CD4-positive, CD25-positive, alpha-beta regulatory T cell (primary cell): ENCODE data around the gene TPP2. TPM values are rescaled to one million over a fixed set of nuclear protein-coding genes. Genes with fewer than 3 reads are reported as not detected.

ENCODE experiments used
- ATAC-seq, 2 donors: fragments of 150-1000 bp; cut with Tn5 transposase; one replicate each; pipeline ENCODE4 v1.10.0; 2021; ENCODE audit warnings: low read depth in 2 of 2, moderate number of reproducible peaks in 2 of 2, moderate library complexity in 1 of 2
- DNase-seq, 3 donors: peaks; one replicate each; pipeline versions ENCODE4 v3.0.0 to v3.0.0-alpha.2; 2012 to 2022; ENCODE audit warnings: mixed read lengths in 1 of 3
- H3K27ac ChIP-seq: one replicate; pipeline ENCODE4 v1.7.0; 2013; ENCODE audit warnings: mild to moderate bottlenecking, low read length; ENCODE audit not compliant: insufficient read depth, poor library complexity, severe bottlenecking
- H3K27me3 ChIP-seq: one replicate; pipeline ENCODE4 v1.7.0; 2013; ENCODE audit warnings: low read length; ENCODE audit not compliant: control insufficient read depth, insufficient read depth
- H3K36me3 ChIP-seq: one replicate; pipeline ENCODE4 v1.7.0; 2013; ENCODE audit warnings: mild to moderate bottlenecking, low read length, moderate library complexity; ENCODE audit not compliant: control insufficient read depth, insufficient read depth
- H3K4me1 ChIP-seq: 2 replicates; pipeline ENCODE4 v1.7.0; 2013; ENCODE audit warnings: mild to moderate bottlenecking, low read length; ENCODE audit not compliant: insufficient read depth, control insufficient read depth, poor library complexity, severe bottlenecking
- H3K4me3 ChIP-seq: one replicate; pipeline ENCODE4 v1.7.0; 2013; ENCODE audit warnings: low read depth, mild to moderate bottlenecking, low read length, moderate library complexity
- H3K9me3 ChIP-seq, 2 experiments: 1 replicate in 1 of 2; 2 replicates in 1 of 2; pipeline ENCODE4 v1.7.0; 2013; ENCODE audit warnings: low read length in 2 of 2, mild to moderate bottlenecking in 1 of 2, moderate library complexity in 1 of 2; ENCODE audit not compliant: control insufficient read depth in 2 of 2
- H3K27ac Mint-ChIP-seq, 3 donors: one replicate each; pipeline ENCODE4 v1.8.0; 2020 to 2022; ENCODE audit warnings: mild to moderate bottlenecking in 3 of 3, mixed read lengths in 3 of 3, moderate library complexity in 2 of 3
- H3K27me3 Mint-ChIP-seq: one replicate; pipeline ENCODE4 v1.8.0; 2022; ENCODE audit warnings: mild to moderate bottlenecking, mixed read lengths
- H3K36me3 Mint-ChIP-seq: one replicate; pipeline ENCODE4 v1.8.0; 2020; ENCODE audit warnings: mixed read lengths
- H3K4me1 Mint-ChIP-seq, 4 donors: one replicate each; pipeline ENCODE4 v1.8.0; 2020 to 2022; ENCODE audit warnings: mixed read lengths in 4 of 4, mild to moderate bottlenecking in 1 of 4
- H3K4me3 Mint-ChIP-seq, 4 donors: one replicate each; pipeline ENCODE4 v1.8.0; 2020 to 2022; ENCODE audit warnings: mild to moderate bottlenecking in 4 of 4, mixed read lengths in 4 of 4, moderate library complexity in 3 of 4
- H3K9me3 Mint-ChIP-seq, 7 donors: one replicate each; pipeline ENCODE4 v1.8.0; 2020 to 2022; ENCODE audit warnings: mixed read lengths in 7 of 7, mild to moderate bottlenecking in 3 of 7, moderate library complexity in 2 of 7
- polyA plus RNA-seq, 4 donors: library from polyadenylated mRNA; unstranded; fragments of 300-500 nt; fragmentation: Illumina TruSeq; gene quantifications; one replicate each; pipeline ENCODE4 v1.2.3, GENCODE V29; 2021
- total RNA-seq: library from RNA; stranded (reverse); gene quantifications from one replicate; pipeline ENCODE4 v1.2.3, GENCODE V29; 2022

Gene TPP2
- total and polyA plus RNA-seq, 5 donors from 2014 or later = 59.1 to 128 (median 72.8) TPM

DNA sequence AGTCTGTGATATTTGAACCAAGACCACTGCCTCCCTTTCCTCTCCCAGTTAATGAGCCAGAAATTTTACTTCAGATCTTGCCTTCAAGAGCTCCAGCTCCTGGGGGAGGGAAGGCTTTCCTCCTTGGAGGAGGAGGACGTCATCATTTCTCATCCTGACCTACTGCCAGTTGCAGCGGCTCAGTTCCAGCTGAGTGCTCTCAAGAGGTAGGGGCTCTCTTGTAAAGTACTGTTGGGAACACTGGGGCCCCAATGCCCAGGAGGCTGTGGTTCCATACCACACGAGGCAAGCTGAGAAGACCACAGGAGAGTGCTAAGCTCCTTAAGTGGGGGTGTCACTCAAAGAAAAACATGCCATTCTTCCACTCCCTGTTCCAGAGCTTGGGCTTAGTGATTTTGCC, 61.9 kb downstream of the TPP2 start:
- H3K36me3 Mint-ChIP-seq = peaks cover 35% of the 10 kb centered on the region
- H3K27me3 Mint-ChIP-seq = no peaks in the 10 kb centered on the region
- H3K4me3 Mint-ChIP-seq = no peak overlapping the region
- Histone ChIP-seq H3K27ac (no peak overlapping the region), H3K4me3 (no peak overlapping the region), H3K27me3 (no peaks in the 10 kb centered on the region), H3K36me3 (peaks cover 68% of the 10 kb centered on the region), H3K9me3 (no peaks in the 10 kb centered on the region), H3K4me1 (no peaks in the 10 kb centered on the region)
- H3K9me3 Mint-ChIP-seq = peaks cover 0 to 2% (median 0%) of the 10 kb centered on the region in 7 donors
- no peak for DNase-seq
- no peak for ATAC-seq
- peaks cover 0 to 8% (median under 1%) of the 10 kb centered on the region in 4 donors for H3K4me1 Mint-ChIP-seq
- H3K27ac Mint-ChIP-seq = no peak overlapping the region

DNA sequence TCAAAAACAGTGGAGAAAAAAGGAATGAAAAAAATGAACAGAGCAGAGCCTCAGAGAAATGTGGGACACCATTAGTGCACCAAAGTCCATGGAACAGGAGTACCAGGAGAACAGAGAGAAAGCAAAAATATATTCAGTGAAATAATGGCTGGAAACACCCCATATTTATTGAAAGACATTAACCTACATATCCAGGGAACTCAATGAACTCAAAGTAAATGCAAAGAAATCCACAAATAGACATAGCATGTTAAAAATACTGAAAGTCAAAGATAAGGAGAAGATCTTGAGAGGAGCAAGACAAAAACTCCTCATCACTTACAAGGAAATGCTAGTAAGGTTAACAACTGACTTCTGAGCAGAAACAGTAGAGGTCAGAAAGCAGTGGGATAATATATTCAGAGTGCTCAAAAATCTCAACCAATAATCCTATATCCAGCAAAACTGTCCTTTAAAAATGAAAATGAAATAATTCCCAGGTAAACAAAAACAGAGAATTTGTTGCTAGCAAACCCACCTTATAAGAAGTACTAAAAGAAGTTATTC, 62.5 kb downstream of the TPP2 start:
- Mint-ChIP-seq H3K4me1 (peaks cover 0 to 9% (median 4%) of the 10 kb centered on the region in 4 donors), H3K36me3 (peaks cover 40% of the 10 kb centered on the region), H3K4me3 (no peak overlapping the region), H3K27ac (no peak overlapping the region), H3K27me3 (no peaks in the 10 kb centered on the region), H3K9me3 (peaks cover 0 to 2% (median 0%) of the 10 kb centered on the region in 7 donors)
- no peak overlapping the region for H3K4me3 ChIP-seq
- H3K36me3 ChIP-seq = peaks cover 70% of the 10 kb centered on the region
- H3K4me1 ChIP-seq = no peaks in the 10 kb centered on the region
- DNase-seq = no peak
- no peaks in the 10 kb centered on the region for H3K9me3 ChIP-seq
- no peak for ATAC-seq
- H3K27me3 ChIP-seq = no peaks in the 10 kb centered on the region
- H3K27ac ChIP-seq = no peak overlapping the region

DNA sequence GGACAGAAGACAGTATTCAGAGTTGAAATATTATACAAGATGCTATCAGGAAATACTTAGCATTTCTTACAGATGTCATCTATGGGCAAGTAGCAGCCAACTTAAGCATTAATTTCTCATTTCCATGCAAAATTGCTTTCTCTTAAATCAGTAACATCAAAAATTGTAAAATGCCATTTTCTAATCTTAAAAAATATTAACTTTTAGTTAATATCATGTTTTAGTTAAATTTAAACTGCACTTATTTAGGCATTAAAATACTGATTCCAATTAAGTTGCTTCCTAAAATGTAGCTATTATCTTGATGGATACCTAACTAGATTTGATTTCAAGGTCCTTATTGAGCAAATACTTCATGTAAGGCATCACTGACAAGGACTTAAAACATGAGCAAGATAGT, 70.2 kb downstream of the TPP2 start:
- no peak for ATAC-seq
- no peak overlapping the region for H3K4me3 ChIP-seq
- H3K4me1 Mint-ChIP-seq = peaks cover 0 to 14% (median 5%) of the 10 kb centered on the region in 4 donors
- H3K27me3 Mint-ChIP-seq = no peaks in the 10 kb centered on the region
- no peak overlapping the region for H3K27ac ChIP-seq
- H3K4me1 ChIP-seq = no peaks in the 10 kb centered on the region
- no peak overlapping the region for H3K27ac Mint-ChIP-seq
- H3K4me3 Mint-ChIP-seq = no peak overlapping the region
- H3K36me3 Mint-ChIP-seq = peaks cover 73% of the 10 kb centered on the region
- H3K9me3 Mint-ChIP-seq = peaks cover 0 to 33% (median 5%) of the 10 kb centered on the region in 7 donors
- DNase-seq = no peak
- peaks cover 8 to 12% of the 10 kb centered on the region in 2 experiments for H3K9me3 ChIP-seq
- H3K27me3 ChIP-seq = no peaks in the 10 kb centered on the region
- H3K36me3 ChIP-seq = peaks cover 83% of the 10 kb centered on the region

DNA sequence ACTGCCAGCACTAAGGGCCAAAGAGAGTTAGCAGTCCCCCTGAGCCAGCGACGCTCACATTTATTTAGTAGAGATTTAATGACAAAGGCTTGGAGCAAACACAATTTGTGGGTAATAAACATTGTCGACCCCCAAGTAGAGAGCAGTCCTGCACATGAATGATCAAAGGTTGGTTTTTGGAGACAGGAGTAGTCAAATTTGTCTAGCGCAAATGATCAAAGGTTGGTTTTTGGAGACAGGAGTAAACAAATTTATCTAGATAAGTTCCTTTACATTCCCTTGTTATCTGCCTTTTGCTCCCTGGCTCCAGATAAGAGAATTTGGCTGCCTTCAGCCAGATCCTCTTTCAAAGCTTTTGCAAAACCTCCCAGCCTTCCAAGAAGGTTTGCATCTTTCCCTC, 71.1 kb downstream of the TPP2 start:
- Mint-ChIP-seq H3K27ac (peak overlapping the region in 1 of 3 donors; percentile 1), H3K9me3 (peaks cover 0 to 33% (median 5%) of the 10 kb centered on the region in 7 donors), H3K36me3 (peaks cover 75% of the 10 kb centered on the region), H3K4me3 (no peak overlapping the region), H3K27me3 (no peaks in the 10 kb centered on the region), H3K4me1 (peaks cover 0 to 14% (median 5%) of the 10 kb centered on the region in 4 donors)
- Histone ChIP-seq H3K4me3 (no peak overlapping the region), H3K9me3 (peaks cover 8 to 12% of the 10 kb centered on the region in 2 experiments), H3K4me1 (no peaks in the 10 kb centered on the region), H3K27me3 (no peaks in the 10 kb centered on the region), H3K27ac (no peak overlapping the region), H3K36me3 (peaks cover 86% of the 10 kb centered on the region)
- DNase-seq (no peak), ATAC-seq (no peak)

DNA sequence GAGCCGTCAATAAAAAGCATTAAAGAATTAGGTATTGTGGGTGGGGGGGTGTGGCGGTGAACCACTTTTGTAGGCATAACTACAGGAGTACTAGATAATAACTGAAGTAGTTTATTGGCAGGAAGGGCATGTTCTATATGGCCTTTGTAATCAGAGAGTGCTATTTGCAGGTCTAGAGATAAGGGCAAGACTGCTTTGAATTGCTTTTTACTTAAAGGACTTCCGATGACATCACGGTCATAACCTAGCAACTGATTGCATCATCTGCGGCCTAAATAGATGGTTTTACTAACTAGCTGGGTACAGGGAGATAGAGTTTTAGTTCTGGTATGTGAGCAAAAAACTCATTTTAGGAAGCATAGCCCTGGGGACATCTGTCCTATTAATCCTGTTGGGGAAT, 73.3 kb downstream of the TPP2 start:
- Mint-ChIP-seq H3K36me3 (peaks cover 73% of the 10 kb centered on the region), H3K4me3 (no peak overlapping the region), H3K4me1 (peaks cover 0 to 5% (median 3%) of the 10 kb centered on the region in 4 donors), H3K27ac (no peak overlapping the region), H3K9me3 (peaks cover 0 to 33% (median 5%) of the 10 kb centered on the region in 7 donors), H3K27me3 (no peaks in the 10 kb centered on the region)
- DNase-seq (no peak), ATAC-seq (no peak)
- Histone ChIP-seq H3K27ac (no peak overlapping the region), H3K4me3 (no peak overlapping the region), H3K27me3 (no peaks in the 10 kb centered on the region), H3K36me3 (peaks cover 92% of the 10 kb centered on the region), H3K9me3 (peaks cover 8 to 12% of the 10 kb centered on the region in 2 experiments), H3K4me1 (no peaks in the 10 kb centered on the region)

DNA sequence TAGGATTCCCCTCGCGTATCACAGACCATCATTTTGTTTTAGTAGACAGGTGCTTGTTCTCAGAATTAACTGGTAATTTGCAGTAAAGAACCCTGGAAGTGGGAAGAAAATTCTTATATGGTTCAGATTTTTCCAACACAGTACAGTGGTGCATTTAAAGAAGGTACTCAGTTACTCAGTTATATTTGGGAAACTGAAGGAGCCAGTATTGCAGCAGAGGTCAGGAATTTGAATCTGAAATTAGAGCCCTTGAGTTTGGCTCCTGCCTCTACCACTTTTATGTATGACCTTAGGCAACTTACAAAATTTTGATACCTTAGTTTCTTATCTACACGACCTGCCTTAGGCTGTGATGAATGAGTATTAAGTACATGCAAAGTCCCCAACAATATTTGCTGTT, 78.3 kb downstream of the TPP2 start:
- H3K36me3 ChIP-seq = peaks cover 90% of the 10 kb centered on the region
- H3K27ac Mint-ChIP-seq = no peak overlapping the region
- peaks cover 56% of the 10 kb centered on the region for H3K36me3 Mint-ChIP-seq
- peaks cover 5% of the 10 kb centered on the region in 2 experiments for H3K9me3 ChIP-seq
- H3K27ac ChIP-seq = no peak overlapping the region
- no peak overlapping the region for H3K4me3 Mint-ChIP-seq
- DNase-seq (no peak), ATAC-seq (no peak)
- no peaks in the 10 kb centered on the region for H3K4me1 ChIP-seq
- H3K27me3 ChIP-seq = no peaks in the 10 kb centered on the region
- no peaks in the 10 kb centered on the region for H3K27me3 Mint-ChIP-seq
- no peak overlapping the region for H3K4me3 ChIP-seq
- peaks cover 4 to 6% (median 5%) of the 10 kb centered on the region in 4 donors for H3K4me1 Mint-ChIP-seq
- peaks cover 0 to 11% (median 4%) of the 10 kb centered on the region in 7 donors for H3K9me3 Mint-ChIP-seq

DNA sequence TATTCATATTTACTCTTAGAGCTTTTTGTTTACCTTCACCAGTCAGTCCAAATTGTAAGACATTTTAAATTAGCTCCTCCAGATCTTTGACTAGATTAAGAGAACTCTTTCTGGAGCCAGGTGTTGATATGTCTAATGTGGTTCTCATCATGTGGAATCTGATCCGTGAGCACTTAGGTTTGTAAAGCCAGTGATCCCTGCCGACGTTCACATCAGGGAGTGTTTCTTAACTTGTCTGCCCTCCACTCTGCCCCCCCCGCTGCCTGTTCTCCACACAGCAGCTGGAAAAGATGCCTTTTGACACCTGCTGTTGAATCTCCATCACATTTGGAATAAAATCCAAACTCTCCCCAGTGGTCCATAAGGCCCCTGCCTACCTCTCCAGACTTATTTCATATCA, 80.3 kb downstream of the TPP2 start:
- Mint-ChIP-seq H3K4me3 (no peak overlapping the region), H3K27me3 (no peaks in the 10 kb centered on the region), H3K9me3 (peaks cover 0 to 1% (median 0%) of the 10 kb centered on the region in 7 donors), H3K36me3 (peaks cover 40% of the 10 kb centered on the region), H3K4me1 (peaks cover 6 to 19% (median 15%) of the 10 kb centered on the region in 4 donors), H3K27ac (peak overlapping the region; percentile 7 to 97 (median 26))
- no peaks in the 10 kb centered on the region for H3K4me1 ChIP-seq
- no peaks in the 10 kb centered on the region for H3K27me3 ChIP-seq
- no peak overlapping the region for H3K4me3 ChIP-seq
- DNase-seq (no peak), ATAC-seq (no peak)
- no peaks in the 10 kb centered on the region for H3K9me3 ChIP-seq
- no peak overlapping the region for H3K27ac ChIP-seq
- H3K36me3 ChIP-seq = peaks cover 75% of the 10 kb centered on the region
